ENCODE results near the gene ASIC4.

ASIC4 gene

DNA sequence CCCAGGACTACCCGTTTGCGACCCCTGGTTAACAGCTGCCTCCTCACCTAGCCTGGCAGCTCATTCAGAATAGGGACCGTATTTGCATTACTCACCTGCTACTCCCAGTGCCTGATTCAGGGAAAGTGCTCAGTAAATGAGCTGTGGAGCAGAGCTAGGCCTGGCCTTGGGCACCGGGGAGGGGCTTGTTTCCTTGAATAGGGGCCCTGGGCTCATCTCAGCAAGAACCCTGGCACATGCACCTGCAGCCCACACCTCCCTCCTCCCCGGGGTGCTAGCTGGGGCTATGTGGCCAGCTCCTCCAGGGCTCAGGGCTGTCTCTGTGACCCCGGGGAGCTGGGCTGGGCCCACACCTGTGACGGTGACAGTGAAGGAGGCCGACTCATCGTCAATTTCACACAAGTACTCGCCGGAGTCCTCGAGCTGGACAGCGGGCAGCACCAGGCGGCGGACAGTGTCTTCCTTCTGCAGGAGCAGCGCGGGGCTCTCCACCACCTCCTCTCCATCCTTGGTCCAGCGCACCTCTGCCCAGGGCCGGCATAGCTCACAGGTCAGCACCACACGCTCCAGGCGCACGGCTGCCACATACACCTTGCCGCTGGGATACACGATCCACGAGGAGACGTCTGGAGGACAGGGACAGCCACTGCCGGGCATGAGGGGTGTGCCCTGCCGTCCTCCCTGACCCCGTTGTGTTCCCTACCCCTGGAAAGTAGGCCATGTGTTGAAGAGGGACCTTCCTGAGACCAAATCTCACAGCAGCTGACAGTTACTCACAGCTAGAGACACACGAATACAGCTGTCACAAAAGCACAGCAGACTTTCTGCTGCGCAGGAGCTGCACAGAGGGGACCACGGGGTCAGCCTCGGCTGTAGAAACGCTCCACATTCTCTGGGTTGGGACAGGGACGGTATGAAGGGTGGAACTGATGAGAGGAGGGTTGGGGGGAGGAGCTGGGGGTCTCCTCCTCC lies 48.1 kb downstream of the ASIC4 start:
- Histone ChIP-seq H2AFZ (ENCODE audit: low read length) (no peak overlapping the region), H3K4me2 (ENCODE audit: insufficient read depth, low read length, poor library complexity, severe bottlenecking) (no peak overlapping the region), H4K8ac (ENCODE audit: low read depth, low read length) (no peak overlapping the region), H3K27me3 (ENCODE audit: control insufficient read depth in 3 of 3, insufficient read depth in 3 of 3, low read depth in 1 of 3, low read length in 3 of 3) (no peaks in the 10 kb centered on the region), H3K4me3 (ENCODE audit: low read length in 2 of 2) (no peak overlapping the region), H3K9ac (ENCODE audit: low read depth, low read length, poor library complexity) (peak overlapping the region; percentile 37), H2BK5ac (ENCODE audit: low read length) (peak overlapping the region; percentile 28), H2AK5ac (ENCODE audit: low read depth, low read length) (no peak overlapping the region), H3K79me1 (ENCODE audit: low read depth, low read length) (peaks cover 4% of the 10 kb centered on the region), H3K9me3 (replicated peaks in 1 of 2; ENCODE audit: control insufficient read depth in 2 of 2, insufficient read depth in 1 of 2, low read depth in 1 of 2, low read length in 2 of 2) (peaks cover 0 to 2% of the 10 kb centered on the region in 2 donors), H3K4me1 (ENCODE audit: control insufficient read depth in 2 of 2, insufficient read depth in 1 of 2, low read depth in 1 of 2, low read length in 2 of 2) (peaks cover 0 to 10% of the 10 kb centered on the region in 2 donors), H3K4ac (ENCODE audit: low read length) (no peak overlapping the region), H2BK120ac (ENCODE audit: low read depth, low read length) (no peak overlapping the region), H3K27ac (replicated peaks; ENCODE audit: low read length) (no peak overlapping the region), H4K91ac (ENCODE audit: low read depth, low read length, poor library complexity) (no peak overlapping the region), H2BK12ac (ENCODE audit: low read length) (no peak overlapping the region), H3K36me3 (replicated peaks in 1 of 2; ENCODE audit: control insufficient read depth in 2 of 2, insufficient read depth in 2 of 2, low read length in 2 of 2) (peaks cover 27 to 95% of the 10 kb centered on the region in 2 donors), H3K18ac (ENCODE audit: low read length) (peak overlapping the region; percentile 33), H2BK15ac (ENCODE audit: low read length) (no peak overlapping the region), H3K23ac (ENCODE audit: low read depth, low read length, poor library complexity) (peak overlapping the region; percentile 94), H3K14ac (ENCODE audit: low read length) (no peak overlapping the region)
- no peak for DNase-seq (ENCODE audit: low spot score)
- WGBS, 2 donors (ENCODE audit: extremely low coverage in 2 of 2, insufficient read length in 2 of 2, insufficient replicate concordance in 1 of 2): no CpG with 5 or more reads among the region's 35 CpGs

DNA sequence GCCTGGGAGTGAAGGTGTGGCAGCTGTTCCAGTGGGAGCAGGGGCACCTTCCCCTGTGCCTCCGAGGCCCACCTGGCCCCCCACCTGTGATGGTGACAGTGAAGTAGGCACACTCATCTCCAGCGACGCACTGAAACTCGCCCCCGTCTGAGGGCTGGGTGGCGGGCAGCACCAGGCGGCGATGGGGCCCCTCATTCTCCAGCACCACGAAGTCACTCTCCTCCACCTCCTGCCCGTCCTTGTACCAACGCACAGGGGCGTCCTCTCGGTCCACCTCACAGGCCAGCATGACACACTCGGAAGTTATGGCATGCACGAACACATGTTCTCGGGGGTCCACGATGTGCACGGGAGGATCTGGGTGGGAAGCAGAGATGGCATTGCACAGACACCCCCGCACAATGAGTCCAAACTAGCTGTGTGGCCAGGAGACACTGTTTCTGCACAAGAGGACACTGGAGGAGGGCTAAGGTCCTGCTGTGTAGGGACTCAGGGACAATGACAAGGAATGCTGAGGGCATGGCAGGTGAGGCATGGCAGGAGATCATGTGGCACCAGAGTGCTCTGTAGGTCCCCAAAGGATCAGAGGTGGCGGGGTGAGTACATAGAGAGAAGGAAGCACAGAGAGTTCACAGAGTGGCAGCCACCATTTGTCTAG lies 49.1 kb downstream of the ASIC4 start:
- DNase-seq (ENCODE audit: low spot score): no peak
- Histone ChIP-seq H2AK5ac (ENCODE audit: low read depth, low read length) (no peak overlapping the region), H3K27me3 (ENCODE audit: control insufficient read depth in 3 of 3, insufficient read depth in 3 of 3, low read depth in 1 of 3, low read length in 3 of 3) (no peaks in the 10 kb centered on the region), H3K4me3 (ENCODE audit: low read length in 2 of 2) (no peak overlapping the region), H3K36me3 (replicated peaks in 1 of 2; ENCODE audit: control insufficient read depth in 2 of 2, insufficient read depth in 2 of 2, low read length in 2 of 2) (peaks cover 32 to 97% of the 10 kb centered on the region in 2 donors), H3K14ac (ENCODE audit: low read length) (no peak overlapping the region), H2BK15ac (ENCODE audit: low read length) (no peak overlapping the region), H4K91ac (ENCODE audit: low read depth, low read length, poor library complexity) (no peak overlapping the region), H3K79me1 (ENCODE audit: low read depth, low read length) (peaks cover 2% of the 10 kb centered on the region), H3K4me1 (ENCODE audit: control insufficient read depth in 2 of 2, insufficient read depth in 1 of 2, low read depth in 1 of 2, low read length in 2 of 2) (peaks cover 0 to 10% of the 10 kb centered on the region in 2 donors), H2BK120ac (ENCODE audit: low read depth, low read length) (no peak overlapping the region), H2BK12ac (ENCODE audit: low read length) (no peak overlapping the region), H3K4me2 (ENCODE audit: insufficient read depth, low read length, poor library complexity, severe bottlenecking) (no peak overlapping the region), H3K23ac (ENCODE audit: low read depth, low read length, poor library complexity) (peak overlapping the region; percentile 69), H3K4ac (ENCODE audit: low read length) (no peak overlapping the region), H4K8ac (ENCODE audit: low read depth, low read length) (peak overlapping the region; percentile 99), H2AFZ (ENCODE audit: low read length) (no peak overlapping the region), H3K18ac (ENCODE audit: low read length) (no peak overlapping the region), H3K9ac (ENCODE audit: low read depth, low read length, poor library complexity) (peak overlapping the region; percentile 6), H3K27ac (replicated peaks; ENCODE audit: low read length) (no peak overlapping the region), H3K9me3 (replicated peaks in 1 of 2; ENCODE audit: control insufficient read depth in 2 of 2, insufficient read depth in 1 of 2, low read depth in 1 of 2, low read length in 2 of 2) (peaks cover 0 to 2% of the 10 kb centered on the region in 2 donors), H2BK5ac (ENCODE audit: low read length) (no peak overlapping the region)
- no CpG with 5 or more reads among the region's 20 CpGs for WGBS, 2 donors (ENCODE audit: extremely low coverage in 2 of 2, insufficient read length in 2 of 2, insufficient replicate concordance in 1 of 2)

DNA sequence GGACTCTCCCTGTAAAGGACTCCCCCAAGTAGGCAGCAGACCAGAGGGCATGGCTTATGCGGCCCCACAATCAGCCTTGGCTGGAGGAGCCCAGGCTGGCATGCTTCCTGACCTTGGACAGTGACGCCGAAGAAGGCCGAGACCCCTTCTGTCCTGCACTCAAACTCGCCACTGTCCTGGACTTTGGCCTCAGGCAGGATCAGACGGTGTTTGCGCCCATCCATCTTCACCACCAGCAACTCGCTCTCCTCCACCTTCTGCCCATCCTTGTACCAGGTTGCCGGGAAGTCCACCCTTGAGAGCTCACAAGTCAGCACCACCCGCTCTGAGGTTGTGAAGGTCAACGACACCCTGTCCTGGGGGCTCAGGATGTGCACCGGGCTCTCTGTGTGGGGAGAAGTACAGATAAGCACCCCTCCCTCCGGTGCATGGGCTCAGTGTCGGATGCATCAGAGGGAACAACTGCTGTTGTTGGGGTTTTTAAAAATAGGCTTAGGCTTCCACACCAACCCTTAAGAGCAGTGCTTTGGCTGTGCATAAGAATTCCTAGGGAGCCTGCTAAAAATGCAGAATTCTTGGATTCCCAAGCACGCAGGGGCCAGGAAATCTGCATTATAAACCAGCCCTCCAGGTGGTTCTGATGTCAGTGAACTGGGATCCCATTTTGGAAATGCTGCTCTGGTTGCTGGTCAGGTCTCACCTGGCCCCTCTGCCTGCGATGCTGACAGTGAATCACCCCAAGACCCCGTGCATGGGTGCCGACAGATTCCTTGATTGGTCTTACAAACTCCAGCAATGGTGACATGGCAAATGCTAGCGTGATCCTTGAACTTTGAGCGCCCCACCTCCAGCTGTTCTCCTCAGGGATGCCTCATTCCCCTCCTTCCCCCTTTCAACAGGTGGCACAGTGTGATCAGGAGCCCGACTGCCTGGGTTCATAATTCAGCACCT lies 51.1 kb downstream of the ASIC4 start:
- H3K4me3 ChIP-seq (ENCODE audit: low read length in 2 of 2): no peak overlapping the region
- no peak overlapping the region for H3K18ac ChIP-seq (ENCODE audit: low read length)
- H3K4me1 ChIP-seq (ENCODE audit: control insufficient read depth in 2 of 2, insufficient read depth in 1 of 2, low read depth in 1 of 2, low read length in 2 of 2): peaks cover 3 to 10% of the 10 kb centered on the region in 2 donors
- DNase-seq (ENCODE audit: low spot score): no peak
- no peak overlapping the region for H3K14ac ChIP-seq (ENCODE audit: low read length)
- no peak overlapping the region for H3K27ac ChIP-seq (replicated peaks; ENCODE audit: low read length)
- no peak overlapping the region for H2BK12ac ChIP-seq (ENCODE audit: low read length)
- no peak overlapping the region for H2BK120ac ChIP-seq (ENCODE audit: low read depth, low read length)
- H2AFZ ChIP-seq (ENCODE audit: low read length): no peak overlapping the region
- H2BK15ac ChIP-seq (ENCODE audit: low read length): no peak overlapping the region
- peaks cover 30 to 94% of the 10 kb centered on the region in 2 donors for H3K36me3 ChIP-seq (replicated peaks in 1 of 2; ENCODE audit: control insufficient read depth in 2 of 2, insufficient read depth in 2 of 2, low read length in 2 of 2)
- no peak overlapping the region for H4K8ac ChIP-seq (ENCODE audit: low read depth, low read length)
- H2BK5ac ChIP-seq (ENCODE audit: low read length): no peak overlapping the region
- no peak overlapping the region for H3K4me2 ChIP-seq (ENCODE audit: insufficient read depth, low read length, poor library complexity, severe bottlenecking)
- no CpG with 5 or more reads among the region's 21 CpGs for WGBS, 2 donors (ENCODE audit: extremely low coverage in 2 of 2, insufficient read length in 2 of 2, insufficient replicate concordance in 1 of 2)
- peaks cover 0 to 2% (median 0%) of the 10 kb centered on the region in 3 experiments for H3K27me3 ChIP-seq (ENCODE audit: control insufficient read depth in 3 of 3, insufficient read depth in 3 of 3, low read depth in 1 of 3, low read length in 3 of 3)
- no peak overlapping the region for H3K4ac ChIP-seq (ENCODE audit: low read length)
- H3K9me3 ChIP-seq (replicated peaks in 1 of 2; ENCODE audit: control insufficient read depth in 2 of 2, insufficient read depth in 1 of 2, low read depth in 1 of 2, low read length in 2 of 2): no peaks in the 10 kb centered on the region
- H2AK5ac ChIP-seq (ENCODE audit: low read depth, low read length): peak overlapping the region; percentile 40
- H3K79me1 ChIP-seq (ENCODE audit: low read depth, low read length): peaks cover 4% of the 10 kb centered on the region
- H3K23ac ChIP-seq (ENCODE audit: low read depth, low read length, poor library complexity): no peak overlapping the region
- no peak overlapping the region for H4K91ac ChIP-seq (ENCODE audit: low read depth, low read length, poor library complexity)
- peak overlapping the region; percentile 2 for H3K9ac ChIP-seq (ENCODE audit: low read depth, low read length, poor library complexity)
